ENCODE measurements around the gene CTXN1.
"Not testable (repeated sequence)": the region's sequence is repeated elsewhere in the genome, so short reads cannot be mapped to it uniquely, and the experiment has no call there.

The CTXN1 gene

GRCh38 chr19:7898967-7899366 is 27.0 kb downstream of the CTXN1 start:
- no peak for DNase-seq

- DNase-seq, result no peak
Measured at GRCh38 chr19:7897292-7897691, 28.6 kb downstream of the CTXN1 start.

- DNase-seq, result no peak
Measured at GRCh38 chr19:7895565-7895964, 30.4 kb downstream of the CTXN1 start.

GRCh38 chr19:7894612-7895309 is 31.2 kb downstream of the CTXN1 start:
- DNase-seq, result no peak

- not testable (repeated sequence) for DNase-seq
Measured at GRCh38 chr19:7893362-7894101, 32.4 kb downstream of the CTXN1 start.

- DNase-seq, result no peak
Measured at GRCh38 chr19:7888826-7889217, 37.1 kb downstream of the CTXN1 start.

GRCh38 chr19:7888145-7888825 is 37.6 kb downstream of the CTXN1 start, which contains the start of gene LRRC8E:
Gene LRRC8E (plus strand): TSS chr19:7888510. CDS start chr19:7895604, 7,094 bp downstream.
- DNase-seq, result no peak

GRCh38 chr19:7887408-7888144 is 38.4 kb downstream of the CTXN1 start:
- DNase-seq, result no peak

GRCh38 chr19:7885818-7886217 is 40.1 kb downstream of the CTXN1 start:
- no peak for DNase-seq

GRCh38 chr19:7883796-7884570 is 42.0 kb downstream of the CTXN1 start:
- DNase-seq, result no peak

GRCh38 chr19:7883105-7883504 is 42.8 kb downstream of the CTXN1 start:
- DNase-seq, result no peak

- no peak for DNase-seq
Measured at GRCh38 chr19:7881910-7882309, 44.0 kb downstream of the CTXN1 start.

- peak; percentile 43 for DNase-seq
Measured at GRCh38 chr19:7879836-7880235, 46.1 kb downstream of the CTXN1 start.

- DNase-seq, result no peak
Measured at GRCh38 chr19:7879111-7879807, 46.7 kb downstream of the CTXN1 start.

GRCh38 chr19:7877249-7877836 is 48.6 kb downstream of the CTXN1 start:
- no peak for DNase-seq

- DNase-seq, result no peak
Measured at GRCh38 chr19:7874897-7875273, 51.0 kb downstream of the CTXN1 start.
